Measurements from ENCODE around the gene PHB1. TPM values are rescaled to one million over a fixed set of nuclear protein-coding genes. Genes with fewer than 3 reads are reported as not detected.

The PHB1 gene
- total RNA-seq, 1 donor from 2014 or later: 127 TPM

- Histone ChIP-seq H3K36me3 (no peaks in the 10 kb centered on the region), H3K27ac (peak overlapping the region; percentile 14), H3K9me3 (no peaks in the 10 kb centered on the region), H3K27me3 (no peaks in the 10 kb centered on the region), H3K4me3 (peak overlapping the region; percentile 97), H3K4me1 (peaks cover 40% of the 10 kb centered on the region)
- no peak for ATAC-seq
- TF ChIP-seq CTCF (IDR thresholded peaks at IDR 0.05): no peak
- intact Hi-C loops (cut with DNase I): no loop called here
- DNase-seq: no peak
These were observed 54.5 kb downstream of the PHB1 start for GRCh38 chr17:49359990-49360795.

- H3K4me1 ChIP-seq: peaks cover 40% of the 10 kb centered on the region
- no peaks in the 10 kb centered on the region for H3K27me3 ChIP-seq
- no peaks in the 10 kb centered on the region for H3K9me3 ChIP-seq
- H3K27ac ChIP-seq: no peak overlapping the region
- TF ChIP-seq CTCF (IDR thresholded peaks at IDR 0.05): no peak
- no peak overlapping the region for H3K4me3 ChIP-seq
- ATAC-seq: no peak
- intact Hi-C loops (cut with DNase I): no loop called here
- no peaks in the 10 kb centered on the region for H3K36me3 ChIP-seq
- DNase-seq: no peak
These were observed 55.9 kb downstream of the PHB1 start for GRCh38 chr17:49358641-49359247.

- intact Hi-C loops (cut with DNase I): no loop called here
These were observed 57.2 kb downstream of the PHB1 start for GRCh38 chr17:49357516-49357915.

GRCh38 chr17:49356320-49356719 lies 58.4 kb downstream of the PHB1 start:
- H3K27ac ChIP-seq: no peak overlapping the region
- H3K4me1 ChIP-seq: peaks cover 42% of the 10 kb centered on the region
- H3K4me3 ChIP-seq: no peak overlapping the region
- H3K9me3 ChIP-seq: no peaks in the 10 kb centered on the region
- H3K27me3 ChIP-seq: no peaks in the 10 kb centered on the region
- DNase-seq (no peak), ATAC-seq (no peak)
- intact Hi-C loops (cut with DNase I): no loop called here
- no peaks in the 10 kb centered on the region for H3K36me3 ChIP-seq
- TF ChIP-seq CTCF (IDR thresholded peaks at IDR 0.05): no peak

More at GRCh38 chr17:49357516-49357915, 57.2 kb downstream of the PHB1 start:
- Histone ChIP-seq H3K36me3 (no peaks in the 10 kb centered on the region), H3K4me1 (peaks cover 42% of the 10 kb centered on the region), H3K27ac (no peak overlapping the region), H3K27me3 (no peaks in the 10 kb centered on the region), H3K4me3 (no peak overlapping the region), H3K9me3 (no peaks in the 10 kb centered on the region)
- no peak for DNase-seq
- TF ChIP-seq CTCF (IDR thresholded peaks at IDR 0.05): no peak
- no peak for ATAC-seq

Other genes starting within 250 kb of the PHB1 start
- 8.5 TPM for gene GNGT2, start 204.3 kb downstream of the PHB1 start, total RNA-seq
- gene ABI3, start 204.2 kb downstream of the PHB1 start, total RNA-seq: 31.5 TPM
- gene PHOSPHO1, start 184.1 kb downstream of the PHB1 start, total RNA-seq: 1.7 TPM
- 49.8 TPM for gene ZNF652, start 52.6 kb downstream of the PHB1 start, total RNA-seq
- gene NGFR, start 80.4 kb upstream of the PHB1 start, total RNA-seq: 0.78 TPM
- 6.3 TPM for gene NXPH3, start 161.0 kb upstream of the PHB1 start, total RNA-seq